Upper lobe of left lung (tissue), 4 donors: ENCODE data around the gene HABP2.

ENCODE experiments used
- EP300 ChIP-seq, 4 donors: sonication (generic); formaldehyde crosslinking; IDR thresholded peaks; one replicate each; pipeline ENCODE4 v1.5.1; 2017; ENCODE audit warnings: antibody characterized with exemption in 4 of 4, control low read depth in 2 of 4
- POLR2A ChIP-seq, 4 donors: fragments of 450-650 bp; IDR thresholded peaks; one replicate each; pipeline ENCODE4 v1.5.1; 2016 to 2017; ENCODE audit warnings: antibody characterized with exemption in 4 of 4, mild to moderate bottlenecking in 2 of 4
- TF ChIP-seq, protein P1 (sequence below), 6 experiments: fragments of 450-650 bp in 4 of 6; fragments of 200-600 bp in 2 of 6; sonication (generic) in 2 of 6; IDR thresholded peaks; one replicate each; pipeline ENCODE4 v1.5.1; 2016 to 2019; ENCODE audit warnings: antibody characterized with exemption in 6 of 6

DNA sequence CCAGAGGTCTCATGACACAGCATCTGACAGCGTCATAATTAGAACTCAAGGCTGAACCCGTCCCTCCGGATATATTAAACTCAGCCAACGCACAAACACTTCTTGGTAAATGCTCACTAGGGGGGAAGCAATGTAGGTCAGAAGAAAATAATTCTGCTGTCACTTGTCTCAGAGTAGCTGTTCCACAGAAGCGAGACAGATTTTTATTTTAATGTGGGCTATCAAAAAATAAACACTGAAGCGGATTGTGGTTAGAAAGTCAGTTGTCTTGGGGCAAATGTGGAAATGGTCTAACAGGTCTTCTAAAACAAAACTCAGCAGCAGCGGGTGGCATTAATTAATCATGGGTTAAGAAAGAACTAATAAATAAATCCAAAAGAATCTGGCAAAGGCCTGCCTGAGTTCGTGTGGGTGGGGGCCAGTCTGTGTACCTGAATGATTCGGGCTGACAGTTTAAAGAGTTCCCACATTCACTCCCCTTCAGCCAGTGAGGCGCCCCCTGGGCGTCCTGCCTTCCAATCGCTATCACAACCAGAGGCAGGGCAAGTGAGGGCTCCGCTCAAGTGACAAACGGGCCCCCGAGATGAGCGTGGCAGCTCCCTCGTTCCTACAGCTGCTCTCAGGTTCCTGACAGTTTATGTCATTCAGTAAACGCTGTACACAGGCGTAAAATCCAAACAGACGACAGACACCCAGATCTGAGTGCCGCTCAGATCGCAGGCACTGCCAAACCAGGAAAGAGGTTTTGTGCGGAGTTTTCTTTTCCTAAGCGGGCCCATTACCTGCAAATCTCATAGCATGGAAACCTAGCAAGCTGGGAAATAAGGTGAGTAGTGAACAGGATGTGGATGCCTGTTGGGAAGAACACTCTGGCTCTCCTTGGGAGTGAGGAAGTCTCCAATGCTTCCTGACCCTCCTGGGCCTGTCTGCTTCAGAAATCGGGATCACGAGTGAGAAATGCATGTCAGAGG is 58.1 kb downstream of the HABP2 start:
- TF ChIP-seq POLR2A (IDR thresholded peaks at IDR 0.05): no peak
- TF ChIP-seq, protein P1, sequence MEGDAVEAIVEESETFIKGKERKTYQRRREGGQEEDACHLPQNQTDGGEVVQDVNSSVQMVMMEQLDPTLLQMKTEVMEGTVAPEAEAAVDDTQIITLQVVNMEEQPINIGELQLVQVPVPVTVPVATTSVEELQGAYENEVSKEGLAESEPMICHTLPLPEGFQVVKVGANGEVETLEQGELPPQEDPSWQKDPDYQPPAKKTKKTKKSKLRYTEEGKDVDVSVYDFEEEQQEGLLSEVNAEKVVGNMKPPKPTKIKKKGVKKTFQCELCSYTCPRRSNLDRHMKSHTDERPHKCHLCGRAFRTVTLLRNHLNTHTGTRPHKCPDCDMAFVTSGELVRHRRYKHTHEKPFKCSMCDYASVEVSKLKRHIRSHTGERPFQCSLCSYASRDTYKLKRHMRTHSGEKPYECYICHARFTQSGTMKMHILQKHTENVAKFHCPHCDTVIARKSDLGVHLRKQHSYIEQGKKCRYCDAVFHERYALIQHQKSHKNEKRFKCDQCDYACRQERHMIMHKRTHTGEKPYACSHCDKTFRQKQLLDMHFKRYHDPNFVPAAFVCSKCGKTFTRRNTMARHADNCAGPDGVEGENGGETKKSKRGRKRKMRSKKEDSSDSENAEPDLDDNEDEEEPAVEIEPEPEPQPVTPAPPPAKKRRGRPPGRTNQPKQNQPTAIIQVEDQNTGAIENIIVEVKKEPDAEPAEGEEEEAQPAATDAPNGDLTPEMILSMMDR (IDR thresholded peaks at IDR 0.05): no peak
- TF ChIP-seq EP300 (IDR thresholded peaks at IDR 0.05): no peak
